Endothelial cell of umbilical vein (primary cell): ENCODE results near the gene COX4I1. TPM values are rescaled to one million over a fixed set of nuclear protein-coding genes. Genes with fewer than 3 reads are reported as not detected.

Experiments
- BruUV-seq: library from RNA; stranded (reverse); fragments of 400-500 nt; replicated peaks from 2 replicates; lab custom pipeline; 2021; lab: Mats Ljungman, UMichigan
- CTCF ChIA-PET: fragments of 300-600, 350-600 bp; sonication (Branson Sonifier 250); formaldehyde crosslinking; loops from one replicate; lab custom pipeline; 2021; ENCODE audit warnings: antibody characterized with exemption, inconsistent platforms; lab: Charles Lee
- POLR2A ChIA-PET: fragments of 300-600, 350-600 bp; sonication (Branson Sonifier 250); formaldehyde crosslinking; loops from one replicate; lab custom pipeline; 2021; ENCODE audit warnings: antibody characterized with exemption, inconsistent platforms; lab: Charles Lee
- DNase-seq: peaks from one replicate; pipeline ENCODE4 v3.0.0-alpha.2; 2011; ENCODE audit warnings: low read depth, low spot score
- FAIRE-seq: peaks from 2 replicates; lab custom pipeline; 2011; peaks lifted over from hg19 to GRCh38; lab: Jason Lieb, UNC
- H2AFZ ChIP-seq: 2 replicates; pipeline ENCODE4 v1.6.0; 2012; ENCODE audit warnings: low read depth, low read length, control low read depth, inconsistent platforms
- H3K27ac ChIP-seq: 2 replicates; pipeline ENCODE4 v1.5.1; 2011; ENCODE audit warnings: low read depth, mild to moderate bottlenecking, control low read depth, low read length, moderate library complexity; ENCODE audit not compliant: insufficient read depth
- H3K27me3 ChIP-seq, 2 experiments: 2 replicates each; pipeline versions ENCODE4 v1.6.0 to v1.6.1; 2011; ENCODE audit warnings: low read length in 2 of 2, mixed read lengths in 1 of 2; ENCODE audit not compliant: control insufficient read depth in 2 of 2, insufficient read depth in 2 of 2
- H3K36me3 ChIP-seq, 2 experiments: 2 replicates in 1 of 2; 3 replicates in 1 of 2; pipeline ENCODE4 v1.5.1; 2011; ENCODE audit warnings: low read length in 2 of 2, mild to moderate bottlenecking in 1 of 2, moderate library complexity in 1 of 2; ENCODE audit not compliant: control insufficient read depth in 2 of 2, insufficient read depth in 2 of 2; ENCODE audit errors: extremely low read depth in 1 of 2
- H3K4me1 ChIP-seq: 3 replicates; pipeline ENCODE4 v1.5.1; 2011; ENCODE audit warnings: mild to moderate bottlenecking, low read length; ENCODE audit not compliant: control insufficient read depth, insufficient read depth; ENCODE audit errors: extremely low read depth
- H3K4me2 ChIP-seq: 2 replicates; pipeline ENCODE4 v1.6.1; 2011; ENCODE audit warnings: low read length, control low read depth, mixed read lengths; ENCODE audit not compliant: insufficient read depth
- H3K4me3 ChIP-seq, 3 experiments: fragments of 200-600 bp in 1 of 3; sonication (generic), shearing (Covaris generic) in 1 of 3; replicated peaks in 1 of 3; 2 replicates each; pipeline ENCODE4 v1.5.1; 2011 to 2016; ENCODE audit warnings: control low read depth in 3 of 3, low read length in 3 of 3, mild to moderate bottlenecking in 2 of 3, inconsistent platforms in 1 of 3, low read depth in 1 of 3, moderate library complexity in 1 of 3; ENCODE audit not compliant: insufficient read depth in 1 of 3
- H3K79me2 ChIP-seq: 2 replicates; pipeline ENCODE4 v1.6.0; 2012; ENCODE audit warnings: low read length, inconsistent platforms; ENCODE audit not compliant: control insufficient read depth, insufficient read depth
- H3K9ac ChIP-seq: replicated peaks from 2 replicates; pipeline ENCODE3; 2011; ENCODE audit warnings: low read length, control low read depth; ENCODE audit not compliant: insufficient read depth; ENCODE audit errors: extremely low read depth
- H3K9me1 ChIP-seq: replicated peaks from 3 replicates; pipeline ENCODE4 v1.6.0; 2011; ENCODE audit warnings: mild to moderate bottlenecking, low read length; ENCODE audit not compliant: control insufficient read depth, insufficient read depth; ENCODE audit errors: extremely low read depth
- H3K9me3 ChIP-seq: replicated peaks from 2 replicates; pipeline ENCODE4 v1.5.1; 2012; ENCODE audit warnings: low read length, inconsistent platforms; ENCODE audit not compliant: control insufficient read depth, insufficient read depth
- H4K20me1 ChIP-seq: replicated peaks from 2 replicates; pipeline ENCODE3; 2011; ENCODE audit warnings: mild to moderate bottlenecking, low read length; ENCODE audit not compliant: control insufficient read depth, insufficient read depth; ENCODE audit errors: extremely low read depth
- EZH2 ChIP-seq: IDR thresholded peaks from 2 replicates; pipeline ENCODE4 v1.6.1; 2012; ENCODE audit warnings: borderline replicate concordance, low read depth, mild to moderate bottlenecking, moderate library complexity, low read length, inconsistent platforms; ENCODE audit not compliant: severe bottlenecking
- FOS ChIP-seq: IDR thresholded peaks from 2 replicates; pipeline ENCODE4 v1.6.1; 2011; ENCODE audit warnings: mild to moderate bottlenecking, low read length, moderate library complexity, borderline replicate concordance; ENCODE audit not compliant: insufficient read depth
- JUN ChIP-seq: IDR thresholded peaks from 2 replicates; pipeline ENCODE4 v1.6.1; 2011; ENCODE audit warnings: borderline replicate concordance, low read depth; ENCODE audit not compliant: insufficient read length, insufficient read depth
- MYC ChIP-seq: IDR thresholded peaks from one replicate; pipeline ENCODE4 v1.6.1; 2011; ENCODE audit warnings: mild to moderate bottlenecking, low read depth, low read length
- POLR2A ChIP-seq: IDR thresholded peaks from 2 replicates; pipeline ENCODE4 v1.6.1; 2012; ENCODE audit warnings: low read depth, mild to moderate bottlenecking, control low read depth, low read length
- POLR2AphosphoS5 ChIP-seq: IDR thresholded peaks from 2 replicates; pipeline ENCODE4 v1.6.1; 2012; ENCODE audit warnings: low read depth, mild to moderate bottlenecking, control low read depth, low read length, moderate library complexity; ENCODE audit not compliant: insufficient read depth
- dilution Hi-C: fragments of 300-500 bp; cut with MboI; formaldehyde crosslinking; loops from one replicate; pipeline ENCODE4 v1.15.0; 2019; ENCODE audit warnings: low sequenced_read_pairs; ENCODE audit not compliant: extremely low pct_ligation_motif_present
- intact Hi-C: fragments of 100-400 bp; cut with micrococcal nuclease; formaldehyde crosslinking; loops from one replicate; pipeline ENCODE4 v1.10.0; 2022
- polyA plus RNA-seq, 4 experiments: library from polyadenylated mRNA; depleted of rRNA in 3 of 4; stranded (reverse) in 3 of 4; unstranded in 1 of 4; fragments of >200 nt; gene quantifications; 2 replicates each; pipeline versions ENCODE4 v1.2.1 to v1.2.3, GENCODE V29; 2011 to 2012; ENCODE audit warnings: missing spikeins in 1 of 4
- total RNA-seq: library from RNA; stranded (reverse); gene quantifications from 2 replicates; pipeline ENCODE4 v1.2.3, GENCODE V29; 2021
- TF ChIP-seq, protein P1 (sequence below), 2 donors: IDR thresholded peaks; 1 replicate in 1 of 2; 2 replicates in 1 of 2; pipeline ENCODE4 v1.5.1; 2011; ENCODE audit warnings: low read length in 2 of 2, mild to moderate bottlenecking in 2 of 2, moderate library complexity in 2 of 2, control low read depth in 1 of 2, inconsistent platforms in 1 of 2, low read depth in 1 of 2; ENCODE audit not compliant: insufficient read depth in 1 of 2; ENCODE audit errors: extremely low read depth in 1 of 2

Gene COX4I1
- total and polyA plus RNA-seq, 2 donors (not counting 3 experiments of a cell fraction or from before 2014, with no cell fraction given) = 560 to 953 TPM

DNA sequence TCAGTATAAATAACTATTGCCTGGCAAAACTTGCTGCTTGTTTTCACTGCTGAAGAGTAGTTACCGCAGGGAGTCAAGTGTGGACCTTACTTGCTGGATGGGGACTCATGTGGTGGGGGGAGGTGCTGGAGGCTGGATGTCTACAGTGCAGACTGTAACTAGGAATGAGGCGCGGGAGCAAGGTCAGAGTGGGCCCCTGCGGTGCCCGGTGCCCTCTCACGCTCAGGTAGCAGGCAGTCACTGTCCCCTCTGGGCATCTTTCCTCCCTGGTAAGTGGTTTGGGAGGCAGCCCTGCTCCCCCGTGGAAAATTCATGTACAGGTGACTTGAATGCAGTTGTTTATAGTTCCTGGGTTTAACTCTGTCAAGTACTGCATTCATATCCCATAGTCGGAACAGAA, 4.8 kb upstream of the COX4I1 start:
- Histone ChIP-seq H3K36me3 (peaks cover 4 to 14% of the 10 kb centered on the region in 2 experiments), H3K9me1 (no peaks in the 10 kb centered on the region), H3K9me3 (no peaks in the 10 kb centered on the region), H3K79me2 (peaks cover 94% of the 10 kb centered on the region), H4K20me1 (peaks cover 5% of the 10 kb centered on the region), H3K4me3 (no peak overlapping the region), H3K4me2 (no peak overlapping the region), H3K4me1 (peaks cover 14% of the 10 kb centered on the region), H3K27me3 (no peaks in the 10 kb centered on the region), H3K27ac (no peak overlapping the region), H2AFZ (no peak overlapping the region), H3K9ac (no peak overlapping the region)
- no peak for DNase-seq
- BruUV-seq = no TSS peak
- dilution Hi-C loops (no loop called here), intact Hi-C loops (no loop called here)
- no peak for TF ChIP-seq FOS
- TF ChIP-seq, protein P1, sequence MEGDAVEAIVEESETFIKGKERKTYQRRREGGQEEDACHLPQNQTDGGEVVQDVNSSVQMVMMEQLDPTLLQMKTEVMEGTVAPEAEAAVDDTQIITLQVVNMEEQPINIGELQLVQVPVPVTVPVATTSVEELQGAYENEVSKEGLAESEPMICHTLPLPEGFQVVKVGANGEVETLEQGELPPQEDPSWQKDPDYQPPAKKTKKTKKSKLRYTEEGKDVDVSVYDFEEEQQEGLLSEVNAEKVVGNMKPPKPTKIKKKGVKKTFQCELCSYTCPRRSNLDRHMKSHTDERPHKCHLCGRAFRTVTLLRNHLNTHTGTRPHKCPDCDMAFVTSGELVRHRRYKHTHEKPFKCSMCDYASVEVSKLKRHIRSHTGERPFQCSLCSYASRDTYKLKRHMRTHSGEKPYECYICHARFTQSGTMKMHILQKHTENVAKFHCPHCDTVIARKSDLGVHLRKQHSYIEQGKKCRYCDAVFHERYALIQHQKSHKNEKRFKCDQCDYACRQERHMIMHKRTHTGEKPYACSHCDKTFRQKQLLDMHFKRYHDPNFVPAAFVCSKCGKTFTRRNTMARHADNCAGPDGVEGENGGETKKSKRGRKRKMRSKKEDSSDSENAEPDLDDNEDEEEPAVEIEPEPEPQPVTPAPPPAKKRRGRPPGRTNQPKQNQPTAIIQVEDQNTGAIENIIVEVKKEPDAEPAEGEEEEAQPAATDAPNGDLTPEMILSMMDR (IDR thresholded peaks at IDR 0.05; ENCODE audit: extremely low read depth in 1 of 2, insufficient read depth in 1 of 2, low read depth in 1 of 2, low read length in 2 of 2) = no peak
- TF ChIP-seq EZH2 = no peak
- TF ChIP-seq JUN = no peak
- TF ChIP-seq POLR2AphosphoS5 = no peak
- TF ChIP-seq MYC = no peak
- no peak for TF ChIP-seq POLR2A
- POLR2A ChIA-PET = no interaction called here
- no peak for FAIRE-seq
- CTCF ChIA-PET = no interaction called here
